Osteocyte (in vitro differentiated cells): ENCODE results near the gene LAS1L. TPM values are rescaled to one million over a fixed set of nuclear protein-coding genes. Genes with fewer than 3 reads are reported as not detected.

Experiments
- DNase-seq: peaks from one replicate; pipeline ENCODE4 v3.0.0; 2021; ENCODE audit warnings: mixed read lengths; ENCODE audit not compliant: unreplicated experiment; ENCODE audit errors: extremely low spot score
- H3K27ac Mint-ChIP-seq: one replicate; pipeline ENCODE4 v1.8.0; 2021; ENCODE audit warnings: mild to moderate bottlenecking, mixed read lengths; ENCODE audit not compliant: unreplicated experiment
- H3K27me3 Mint-ChIP-seq: one replicate; pipeline ENCODE4 v1.8.0; 2021; ENCODE audit warnings: mixed read lengths; ENCODE audit not compliant: unreplicated experiment
- H3K36me3 Mint-ChIP-seq: one replicate; pipeline ENCODE4 v1.8.0; 2021; ENCODE audit warnings: mixed read lengths; ENCODE audit not compliant: unreplicated experiment
- H3K4me1 Mint-ChIP-seq: one replicate; pipeline ENCODE4 v1.8.0; 2021; ENCODE audit warnings: mixed read lengths; ENCODE audit not compliant: unreplicated experiment
- H3K4me3 Mint-ChIP-seq: one replicate; pipeline ENCODE4 v1.8.0; 2021; ENCODE audit warnings: mild to moderate bottlenecking, moderate library complexity, mixed read lengths; ENCODE audit not compliant: unreplicated experiment
- H3K9me3 Mint-ChIP-seq: one replicate; pipeline ENCODE4 v1.8.0; 2021; ENCODE audit warnings: mixed read lengths; ENCODE audit not compliant: unreplicated experiment
- CTCF ChIP-seq: fragments of 200-600 bp; sonication (generic); IDR thresholded peaks from 2 replicates; pipeline ENCODE4 v1.5.0; 2021; ENCODE audit warnings: antibody characterized with exemption, mild to moderate bottlenecking, moderate library complexity
- long read RNA-seq: library from polyadenylated mRNA; unstranded; transcript quantifications from one replicate; pipeline ENCODE4 v2.0.0, GENCODE V29; 2021
- total RNA-seq: library from RNA; stranded (reverse); gene quantifications from 2 replicates; pipeline ENCODE4 v1.2.1, GENCODE V29; 2021

The LAS1L gene
- total RNA-seq = 30.4 and 33.6 TPM in 2 replicates
- long read RNA-seq, transcript LAS1L-202 (13 exons, 2,386 nt) = major isoform, 123 of 200 reads
- long read RNA-seq, transcript LAS1L-203 (14 exons, 2,439 nt) = minor isoform, 23 of 200 reads
- long read RNA-seq, partial matches to known transcripts = 24 of 200 reads
- long read RNA-seq, other reads (novel, unspliced or antisense) = 30 of 200 reads

- Mint-ChIP-seq H3K4me1 (peaks cover 10% of the 10 kb centered on the region), H3K9me3 (no peaks in the 10 kb centered on the region), H3K27ac (peak within 1 kb of the TSS; percentile 94), H3K4me3 (peak within 1 kb of the TSS; percentile 100), H3K36me3 (peaks cover 3% of the 10 kb centered on the region), H3K27me3 (no peaks in the 10 kb centered on the region)
- TF ChIP-seq CTCF = no peak
- peak; percentile 94 for DNase-seq
Observed at GRCh38 chrX:65534450-65535292, at the start of gene LAS1L. Gene LAS1L (minus strand): TSS chrX:65534787. CDS start chrX:65534715, 72 bp downstream.

- H3K4me1 Mint-ChIP-seq = peaks cover 6% of the 10 kb centered on the region
- peaks cover 7% of the 10 kb centered on the region for H3K27me3 Mint-ChIP-seq
- no peak overlapping the region for H3K4me3 Mint-ChIP-seq
- no peak for DNase-seq
- no peak overlapping the region for H3K27ac Mint-ChIP-seq
- peaks cover 3% of the 10 kb centered on the region for H3K9me3 Mint-ChIP-seq
- TF ChIP-seq CTCF = no peak
- H3K36me3 Mint-ChIP-seq = no peaks in the 10 kb centered on the region
Observed at GRCh38 chrX:65582450-65583082, 48.0 kb upstream of the LAS1L start.

GRCh38 chrX:65581661-65582339, 47.2 kb upstream of the LAS1L start:
- peaks cover 1% of the 10 kb centered on the region for H3K4me1 Mint-ChIP-seq
- no peak overlapping the region for H3K27ac Mint-ChIP-seq
- H3K36me3 Mint-ChIP-seq = no peaks in the 10 kb centered on the region
- no peak overlapping the region for H3K4me3 Mint-ChIP-seq
- peaks cover 7% of the 10 kb centered on the region for H3K27me3 Mint-ChIP-seq
- DNase-seq = no peak
- no peaks in the 10 kb centered on the region for H3K9me3 Mint-ChIP-seq
- peak; percentile 74 for TF ChIP-seq CTCF

- Mint-ChIP-seq H3K4me1 (peaks cover 1% of the 10 kb centered on the region), H3K36me3 (no peaks in the 10 kb centered on the region), H3K27me3 (peaks cover 7% of the 10 kb centered on the region), H3K27ac (no peak overlapping the region), H3K4me3 (no peak overlapping the region), H3K9me3 (peaks cover 5% of the 10 kb centered on the region)
- no peak for TF ChIP-seq CTCF
- no peak for DNase-seq
Observed at GRCh38 chrX:65578346-65578745, 43.8 kb upstream of the LAS1L start.
